PC-9 (cell line): ENCODE measurements around the gene NLRP12. TPM values are rescaled to one million over a fixed set of nuclear protein-coding genes. Genes with fewer than 3 reads are reported as not detected.

Experiments used
- BruUV-seq: library from RNA; stranded (reverse); fragments of 400-500 nt; replicated peaks from 2 replicates; lab custom pipeline; 2021; lab: Mats Ljungman, UMichigan
- CTCF ChIA-PET: fragments of 300-600 bp; sonication (Branson Sonifier 250); formaldehyde crosslinking; loops from one replicate; lab custom pipeline; 2022; ENCODE audit warnings: antibody characterized with exemption; lab: Charles Lee
- POLR2A ChIA-PET: fragments of 300-600 bp; sonication (Branson Sonifier 250); formaldehyde crosslinking; loops from one replicate; lab custom pipeline; 2022; ENCODE audit warnings: antibody characterized with exemption; ENCODE audit not compliant: unreplicated experiment; lab: Charles Lee
- DNase-seq, 2 experiments: peaks; one replicate each; pipeline versions ENCODE4 v3.0.0 to v3.0.0-alpha.2; 2015 to 2022; ENCODE audit warnings: mixed read lengths in 1 of 2
- H2AFZ ChIP-seq: fragments of 200-600 bp; sonication (generic); 2 replicates; pipeline ENCODE4 v1.8.1; 2017; ENCODE audit warnings: antibody characterized with exemption
- H3F3A ChIP-seq: fragments of 200-600 bp; sonication (generic); 2 replicates; pipeline ENCODE4 v1.8.1; 2017; ENCODE audit warnings: antibody characterized with exemption, mild to moderate bottlenecking, low read depth; ENCODE audit not compliant: insufficient read depth
- H3K27ac ChIP-seq: fragments of 200-600 bp; sonication (generic); 2 replicates; pipeline ENCODE4 v1.6.1; 2016; ENCODE audit warnings: mixed run types
- H3K27me3 ChIP-seq: fragments of 200-600 bp; sonication (generic); 2 replicates; pipeline ENCODE4 v1.6.1; 2016; ENCODE audit warnings: low read depth, mixed run types; ENCODE audit not compliant: insufficient read depth
- H3K36me3 ChIP-seq: fragments of 200-600 bp; sonication (generic); 2 replicates; pipeline ENCODE4 v1.6.1; 2016; ENCODE audit warnings: low read depth, mixed run types
- H3K4me1 ChIP-seq: fragments of 200-600 bp; sonication (generic); replicated peaks from 2 replicates; pipeline ENCODE4 v1.6.1; 2016; ENCODE audit warnings: mixed run types; ENCODE audit not compliant: insufficient read depth
- H3K4me2 ChIP-seq: fragments of 200-600 bp; sonication (generic); 2 replicates; pipeline ENCODE4 v1.6.1; 2017; ENCODE audit warnings: mixed run types
- H3K4me3 ChIP-seq: fragments of 200-600 bp; sonication (generic); 2 replicates; pipeline ENCODE4 v1.6.1; 2016; ENCODE audit warnings: mixed run types
- H3K79me2 ChIP-seq: fragments of 200-600 bp; sonication (generic); 2 replicates; pipeline ENCODE4 v1.6.1; 2017; ENCODE audit warnings: low read depth, mixed run types
- H3K9me2 ChIP-seq: fragments of 200-600 bp; sonication (generic); 2 replicates; pipeline ENCODE4 v1.8.1; 2017; ENCODE audit warnings: mild to moderate bottlenecking; ENCODE audit not compliant: insufficient read depth
- H3K9me3 ChIP-seq: fragments of 200-600 bp; sonication (generic); 2 replicates; pipeline ENCODE4 v1.8.1; 2016; ENCODE audit warnings: low read depth; ENCODE audit not compliant: insufficient read depth
- H4K20me1 ChIP-seq: fragments of 200-600 bp; sonication (generic); 2 replicates; pipeline ENCODE4 v1.8.1; 2017; ENCODE audit not compliant: insufficient read depth
- CTCF ChIP-seq: fragments of 200-600 bp; sonication (generic); conservative IDR thresholded peaks from 2 replicates; pipeline ENCODE4 v1.6.1; 2017; ENCODE audit warnings: mixed run types, antibody characterized with exemption, mild to moderate bottlenecking, moderate library complexity
- EZH2 ChIP-seq: fragments of 200-600 bp; sonication (generic); IDR thresholded peaks from 2 replicates; pipeline ENCODE4 v1.8.0; 2017; ENCODE audit warnings: antibody characterized with exemption, low read depth
- intact Hi-C: fragments of 100-400 bp; cut with micrococcal nuclease; formaldehyde crosslinking; loops from one replicate; pipeline ENCODE4 v1.10.0; 2022; ENCODE audit not compliant: unreplicated experiment
- total RNA-seq: library from RNA; stranded (reverse); gene quantifications from 2 replicates; pipeline ENCODE4 v1.2.3, GENCODE V29; 2021

Gene NLRP12
- total RNA-seq, 1 experiment from 2014 or later: 0.37 TPM

- no TSS peak for BruUV-seq
- Histone ChIP-seq H3K4me3 (no peak overlapping the region), H2AFZ (no peak overlapping the region; the same call in 1 of the 2 replicates), H3K27ac (no peak overlapping the region), H4K20me1 (no peaks in the 10 kb centered on the region), H3K27me3 (no peaks in the 10 kb centered on the region), H3K36me3 (no peaks in the 10 kb centered on the region), H3F3A (peaks cover 16% of the 10 kb centered on the region), H3K9me2 (no peaks in the 10 kb centered on the region), H3K79me2 (no peaks in the 10 kb centered on the region), H3K9me3 (no peaks in the 10 kb centered on the region), H3K4me2 (no peak overlapping the region), H3K4me1 (peaks cover 12% of the 10 kb centered on the region)
- DNase-seq: no peak
- TF ChIP-seq CTCF (no peak), EZH2 (no peak)
- intact Hi-C loops: no loop called here
- CTCF ChIA-PET: no interaction called here
- POLR2A ChIA-PET: no interaction called here
These were observed 4.3 kb downstream of the NLRP12 start for GRCh38 chr19:53819861-53820260.

- TF ChIP-seq EZH2 (no peak), CTCF (no peak)
- no peaks in the 10 kb centered on the region for H3K9me2 ChIP-seq
These were observed 5.4 kb downstream of the NLRP12 start for GRCh38 chr19:53818756-53819155.

GRCh38 chr19:53813996-53814395 lies 10.1 kb downstream of the NLRP12 start:
- no peaks in the 10 kb centered on the region for H3K9me3 ChIP-seq
- no TSS peak for BruUV-seq
- intact Hi-C loops: no loop called here
- no peak overlapping the region for H3K4me2 ChIP-seq
- DNase-seq: no peak
- H3K9me2 ChIP-seq: no peaks in the 10 kb centered on the region
- H3K79me2 ChIP-seq: no peaks in the 10 kb centered on the region
- no peaks in the 10 kb centered on the region for H3K27me3 ChIP-seq
- H2AFZ ChIP-seq: no peak overlapping the region
- no peaks in the 10 kb centered on the region for H3K36me3 ChIP-seq
- H3K4me1 ChIP-seq: no peaks in the 10 kb centered on the region
- ChIA-PET POLR2A (no interaction called here), CTCF (no interaction called here)
- no peaks in the 10 kb centered on the region for H4K20me1 ChIP-seq
- H3F3A ChIP-seq: no peaks in the 10 kb centered on the region
- H3K4me3 ChIP-seq: no peak overlapping the region
- TF ChIP-seq CTCF (no peak), EZH2 (no peak)
- no peak overlapping the region for H3K27ac ChIP-seq

More at GRCh38 chr19:53818756-53819155, 5.4 kb downstream of the NLRP12 start:
- H3K27me3 ChIP-seq: no peaks in the 10 kb centered on the region
- no peaks in the 10 kb centered on the region for H4K20me1 ChIP-seq
- DNase-seq: no peak
- no peak overlapping the region for H3K4me3 ChIP-seq
- peaks cover 13% of the 10 kb centered on the region; the same call in 1 of the 2 replicates for H3F3A ChIP-seq
- H3K4me2 ChIP-seq: no peak overlapping the region
- intact Hi-C loops: no loop called here
- POLR2A ChIA-PET: no interaction called here
- CTCF ChIA-PET: no interaction called here
- no peaks in the 10 kb centered on the region for H3K79me2 ChIP-seq
- no peaks in the 10 kb centered on the region for H3K36me3 ChIP-seq
- peaks cover 4% of the 10 kb centered on the region; the same call in 1 of the 2 replicates for H3K4me1 ChIP-seq
- no TSS peak for BruUV-seq
- no peaks in the 10 kb centered on the region for H3K9me3 ChIP-seq
- no peak overlapping the region for H3K27ac ChIP-seq
- H2AFZ ChIP-seq: no peak overlapping the region
